ENCODE data around the gene SLC28A1.

- TF ChIP-seq CTCF (IDR thresholded peaks at IDR 0.05) (no peak), POLR2AphosphoS5 (IDR thresholded peaks at IDR 0.05; ENCODE audit: low read depth, low read length) (no peak), REST (IDR thresholded peaks at IDR 0.05; ENCODE audit: insufficient read depth in 1 of 2, low read depth in 2 of 2, low read length in 1 of 2) (no peak), TCF7L2 (IDR thresholded peaks at IDR 0.05; ENCODE audit: low read depth, low read length) (no peak)
Measured at GRCh38 chr15:84969257-84969656, 84.8 kb downstream of the SLC28A1 start.

All from Panc1 (cell line).